HG02571 (cell line): ENCODE results near the gene DNAH8.

Experiments
- ATAC-seq: cut with Tn5 transposase; IDR thresholded peaks from one replicate; pipeline ENCODE4 v1.9.1; 2021; ENCODE audit warnings: mild to moderate bottlenecking, moderate library complexity; ENCODE audit not compliant: unreplicated experiment

DNAH8 gene

DNA sequence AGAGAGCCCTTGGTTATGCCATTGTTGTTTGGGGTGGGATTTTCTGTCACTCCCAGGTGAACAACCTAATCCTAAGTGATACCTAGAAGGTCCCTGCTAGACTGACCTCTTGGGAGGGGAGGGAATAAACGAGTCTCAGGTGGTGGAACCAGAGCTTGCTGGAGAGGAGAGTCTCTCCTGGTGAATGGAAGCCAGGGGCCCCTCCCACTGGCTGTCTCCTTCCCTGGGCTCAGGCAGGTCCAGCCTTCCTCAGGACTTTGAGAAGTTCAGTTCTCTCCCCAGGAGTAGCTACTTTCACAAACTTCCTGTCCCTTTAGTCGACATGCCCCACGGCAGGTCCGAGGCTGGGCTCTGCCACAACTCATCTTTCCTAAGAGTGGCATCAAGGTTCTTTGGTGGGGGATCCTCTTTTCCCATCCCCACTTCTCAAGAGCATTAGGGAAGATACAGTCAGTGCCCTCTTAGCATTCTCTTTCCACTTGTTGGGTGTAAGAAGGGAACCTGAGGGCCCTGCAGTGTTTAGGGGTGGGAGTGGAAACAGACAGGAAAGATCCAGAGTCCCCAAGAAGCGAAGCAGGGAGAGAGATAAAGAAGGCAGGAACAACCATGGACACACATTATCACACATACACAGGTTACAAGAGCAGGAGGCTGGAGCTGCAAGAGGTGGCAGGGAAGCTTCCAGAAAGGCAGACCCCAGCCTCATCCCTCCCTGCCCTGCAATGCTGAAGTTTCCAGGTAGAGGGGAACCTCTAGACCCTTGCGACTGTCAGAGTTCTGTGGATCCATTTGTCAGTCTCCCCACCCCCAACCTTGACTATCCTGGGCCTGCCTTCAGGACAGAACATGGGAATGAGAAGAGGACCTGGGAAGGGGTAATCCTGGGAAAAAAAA, 332.6 kb downstream of the DNAH8 start:
- no peak for ATAC-seq

DNA sequence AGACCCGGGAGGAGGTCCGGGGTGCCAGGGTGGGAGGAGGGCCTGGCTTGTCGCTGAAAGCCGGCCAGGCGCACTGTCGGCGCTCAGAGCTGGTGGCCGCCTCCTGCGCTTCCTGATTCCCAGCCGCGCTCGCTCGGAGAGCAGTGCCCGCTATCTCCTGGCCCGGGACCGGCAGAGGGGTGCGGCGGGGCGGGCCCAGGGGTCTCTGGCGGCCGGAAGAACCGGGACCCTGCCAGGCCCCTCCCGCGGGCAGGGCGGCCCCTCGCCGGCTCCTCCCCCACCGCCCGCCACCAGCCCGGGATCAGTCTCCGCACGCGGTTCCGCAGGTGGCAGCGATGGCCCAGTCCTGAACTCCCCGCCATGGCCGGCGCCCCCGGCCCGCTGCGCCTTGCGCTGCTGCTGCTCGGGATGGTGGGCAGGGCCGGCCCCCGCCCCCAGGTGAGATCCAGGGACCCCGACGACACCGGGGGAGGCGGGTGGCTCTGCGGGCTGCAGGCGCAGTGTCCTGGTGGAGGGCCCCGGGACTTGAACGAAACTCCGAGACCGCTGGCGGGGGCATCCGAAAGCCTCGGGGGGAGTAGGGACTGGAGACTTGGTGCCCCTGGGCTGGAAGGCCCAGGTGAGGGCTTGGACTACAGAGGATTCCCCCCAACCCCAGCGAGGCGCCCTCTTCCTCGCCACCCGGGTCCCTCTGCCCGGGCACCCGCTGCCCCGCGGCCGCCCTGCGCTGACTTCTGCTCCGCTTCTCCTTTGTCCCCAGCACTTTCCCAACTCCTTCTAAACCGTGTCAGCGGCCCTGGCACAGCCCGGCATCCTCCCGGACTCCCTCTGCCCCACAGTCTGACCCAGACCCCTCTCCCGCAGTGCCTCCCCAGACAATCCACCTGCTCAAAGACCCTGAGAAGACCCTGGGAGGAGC, 333.6 kb downstream of the DNAH8 start, which contains the start of gene GLP1R:
Gene GLP1R (plus strand): TSS at position 301 of the 919 bp plus-strand sequence. CDS start 60 bp downstream, at position 361.
- ATAC-seq = no peak

DNA sequence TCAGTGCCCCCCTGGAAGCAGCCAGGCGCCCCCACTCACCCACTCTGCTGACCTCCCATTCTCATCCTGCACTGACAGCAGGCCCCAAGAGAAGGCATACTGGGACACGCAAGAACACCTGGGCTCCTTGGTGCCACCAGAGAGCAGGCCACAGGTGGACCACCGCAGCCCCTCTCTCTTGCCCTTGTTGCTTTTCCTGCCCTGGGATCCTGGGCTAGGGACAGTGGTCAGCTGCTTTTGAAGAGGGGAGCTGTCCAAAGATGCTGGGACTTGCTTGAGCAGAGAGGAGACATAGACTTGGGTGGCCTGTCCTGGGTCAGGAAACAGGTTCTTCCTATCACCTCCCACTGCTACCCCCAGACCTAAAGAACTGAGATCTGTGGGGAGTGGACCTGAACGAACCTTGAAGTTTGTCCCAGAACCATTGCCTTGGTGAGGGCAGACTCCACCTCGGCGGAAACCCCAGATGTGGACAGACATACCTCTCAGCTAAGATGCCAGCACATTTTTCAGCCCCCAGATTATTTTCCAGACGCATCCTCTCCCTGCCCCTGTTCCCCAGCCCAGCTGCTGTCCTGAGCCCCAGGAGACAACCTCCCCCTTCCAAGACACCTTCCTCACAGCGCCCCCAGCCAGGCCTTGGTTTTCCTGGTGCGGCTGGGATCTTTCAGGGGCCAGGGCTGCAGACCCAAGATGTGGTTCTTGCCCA, 334.6 kb downstream of the DNAH8 start:
- ATAC-seq = no peak

DNA sequence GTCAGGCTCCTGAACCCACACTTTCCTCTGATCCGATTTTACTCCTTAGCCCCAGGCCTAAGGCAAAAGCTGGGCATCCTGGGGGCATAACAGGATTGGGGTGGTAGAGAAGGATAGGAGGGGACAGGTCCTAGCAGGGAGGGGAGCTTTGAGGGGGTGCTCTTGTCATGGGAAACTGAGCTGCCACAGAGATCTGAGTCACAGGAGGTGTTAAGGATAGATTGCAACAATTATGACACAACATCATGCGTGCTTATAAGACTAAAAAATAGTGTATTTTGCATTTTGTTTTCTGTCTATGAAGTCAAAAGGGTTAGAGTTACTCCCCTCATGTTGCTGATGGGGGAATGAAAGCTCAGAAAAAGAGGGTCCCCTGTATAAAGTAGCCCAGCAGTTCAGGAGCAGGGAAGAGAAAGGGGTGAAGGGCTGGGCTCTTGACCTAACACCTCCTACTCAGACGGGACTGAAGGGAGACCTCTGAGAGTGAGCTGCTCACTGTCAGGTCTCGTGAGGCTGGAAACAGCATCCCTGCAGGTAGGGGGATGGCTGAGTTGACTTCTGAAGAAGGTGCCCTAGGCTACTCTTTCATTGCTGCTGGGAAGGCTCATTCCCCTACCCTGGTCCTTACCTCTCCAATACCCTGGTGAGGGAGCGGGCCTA, 335.5 kb downstream of the DNAH8 start:
- no peak for ATAC-seq

DNA sequence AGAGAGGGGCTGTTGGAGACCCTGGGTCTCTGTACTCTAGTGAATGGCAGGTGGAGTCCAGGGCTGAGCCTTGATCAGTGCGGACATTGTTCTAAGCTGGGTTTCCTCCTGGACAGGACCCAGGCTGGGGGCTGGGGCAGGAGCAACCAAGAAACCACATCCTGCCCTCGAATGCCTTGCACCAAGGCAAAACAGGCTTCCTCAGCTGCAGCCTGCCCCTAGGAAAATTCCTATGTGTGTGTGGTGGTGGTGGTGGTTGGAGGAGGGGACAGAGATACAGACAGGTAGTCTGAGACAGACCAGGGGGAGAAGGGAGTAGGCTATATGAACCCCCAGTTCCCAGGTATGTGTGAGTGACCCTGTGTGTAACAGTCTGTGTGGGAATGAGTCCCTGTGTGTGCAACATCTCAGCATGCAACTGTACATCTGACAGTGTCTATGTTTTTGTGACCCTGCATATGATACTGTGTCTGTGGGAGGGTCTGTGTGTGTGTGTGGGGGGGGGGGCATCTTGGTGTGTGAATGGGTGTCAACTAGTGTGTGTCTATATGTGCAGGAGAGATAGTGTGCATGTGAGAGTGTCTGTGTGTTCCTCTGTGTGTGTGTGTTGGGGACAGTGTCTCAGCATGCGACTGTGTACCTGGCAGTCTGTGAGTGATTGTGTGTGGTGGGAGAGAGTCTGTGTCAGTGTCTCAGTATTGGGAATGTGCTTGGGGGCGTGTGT, 336.4 kb downstream of the DNAH8 start:
- no peak for ATAC-seq

DNA sequence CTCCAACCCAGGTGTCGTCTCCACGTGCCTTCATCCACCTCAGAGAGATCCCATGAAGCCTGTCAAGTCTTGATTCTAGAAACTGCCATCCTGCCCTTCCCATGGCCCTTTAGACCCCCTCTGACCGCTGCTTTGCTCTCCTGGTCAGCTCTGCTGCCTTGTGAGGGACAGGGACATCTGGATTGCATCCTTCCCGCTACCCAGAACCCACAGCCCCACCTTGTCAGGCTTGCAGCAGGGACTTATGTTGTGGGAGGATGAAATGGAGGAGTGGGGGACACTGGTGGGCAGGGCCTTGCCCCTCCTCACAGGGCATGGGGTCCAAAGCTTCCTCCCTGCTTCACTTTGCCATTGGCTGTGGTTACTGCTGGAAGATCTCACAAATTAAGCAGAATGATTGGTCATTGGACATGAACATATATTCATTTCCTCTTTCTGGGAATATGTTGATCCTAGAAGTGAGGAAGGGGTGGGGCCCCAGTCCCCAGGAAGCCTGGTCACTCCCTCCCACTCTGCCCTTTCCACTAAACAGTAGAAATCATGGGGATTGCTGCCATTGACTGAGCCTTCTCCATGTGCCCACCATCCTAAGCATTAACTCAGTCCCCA, 338.0 kb downstream of the DNAH8 start:
- no peak for ATAC-seq

DNA sequence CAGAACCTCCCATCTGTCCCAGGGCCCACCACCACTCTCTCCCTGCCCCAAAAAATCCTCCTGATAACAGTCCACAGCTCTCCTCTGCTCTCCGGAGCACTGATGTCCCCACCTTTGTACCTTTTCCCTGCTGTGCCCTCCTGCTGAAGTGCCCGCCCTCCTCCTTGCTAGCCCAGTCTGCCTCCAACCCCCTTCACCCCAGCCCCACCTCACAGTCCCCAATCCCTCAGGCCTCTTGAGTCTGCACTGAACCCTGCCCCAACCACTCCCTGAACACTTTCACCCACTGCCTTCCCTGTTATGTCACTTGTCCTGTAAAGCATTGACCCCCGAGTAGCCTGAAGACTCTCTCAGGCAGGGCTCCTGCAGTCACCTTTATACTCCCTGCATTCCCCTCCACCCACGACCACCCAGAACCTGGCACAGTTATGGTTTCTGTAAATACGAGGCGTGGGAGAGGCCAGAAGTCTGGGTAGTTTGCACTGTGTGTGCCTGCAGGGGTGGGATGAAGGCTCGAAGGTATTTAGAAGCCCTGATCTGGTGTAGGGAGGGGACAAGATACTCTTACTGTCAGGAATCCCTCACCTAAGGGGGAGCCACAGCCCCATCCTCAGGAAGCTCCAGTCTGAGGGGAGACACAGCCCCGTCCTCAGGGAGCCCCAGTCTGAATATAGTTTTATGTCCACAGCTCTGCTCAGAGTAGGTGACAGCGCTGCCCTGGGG, 338.9 kb downstream of the DNAH8 start:
- ATAC-seq = no peak

DNA sequence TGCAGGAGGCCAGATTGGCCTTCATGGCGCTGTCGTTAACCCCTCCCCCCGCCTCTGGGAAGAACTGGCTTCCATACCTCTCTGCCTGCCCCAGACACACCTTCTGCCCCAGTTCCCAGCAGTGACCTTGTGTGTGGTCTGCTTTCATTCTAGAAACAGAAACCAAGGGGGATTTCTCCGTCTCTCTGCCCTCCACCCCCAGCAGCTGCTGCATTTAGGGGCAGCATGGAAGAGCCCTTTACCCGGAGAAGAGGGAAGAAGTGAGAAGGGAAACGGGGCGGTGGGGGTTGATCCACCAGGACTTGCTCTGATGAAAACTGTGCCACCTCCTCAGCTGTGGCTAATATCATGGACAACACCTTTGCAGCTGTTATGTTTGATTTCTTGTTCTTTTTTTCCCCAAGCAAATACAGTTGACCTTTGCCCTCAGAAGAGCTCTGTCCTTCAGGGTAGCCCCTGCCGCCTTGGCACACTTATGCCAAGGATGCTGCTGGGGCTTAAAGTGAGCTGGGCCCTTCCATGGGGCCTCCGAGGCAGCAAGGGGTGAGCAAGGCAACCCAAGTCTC, 339.5 kb downstream of the DNAH8 start:
- no peak for ATAC-seq

DNA sequence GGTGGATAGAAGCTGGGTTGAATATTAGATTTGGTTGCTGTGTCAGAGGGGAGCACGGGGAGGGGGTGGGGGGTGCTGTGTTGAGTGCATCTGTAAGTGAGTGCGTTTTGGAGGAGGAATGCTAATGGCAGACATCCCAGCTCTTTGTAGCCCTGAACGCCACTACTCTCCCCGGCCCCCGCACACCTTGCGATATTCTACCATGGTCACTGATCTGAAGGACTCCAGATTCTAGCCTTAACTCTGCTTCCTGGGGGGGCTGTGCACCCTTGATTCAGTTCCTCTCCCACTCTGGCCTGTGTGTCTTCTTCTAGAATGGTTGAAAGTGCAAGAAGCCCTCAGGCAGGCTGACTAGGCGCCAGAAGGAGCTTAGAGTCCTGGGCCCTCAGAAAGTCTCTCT, 340.6 kb downstream of the DNAH8 start:
- ATAC-seq = no peak

DNA sequence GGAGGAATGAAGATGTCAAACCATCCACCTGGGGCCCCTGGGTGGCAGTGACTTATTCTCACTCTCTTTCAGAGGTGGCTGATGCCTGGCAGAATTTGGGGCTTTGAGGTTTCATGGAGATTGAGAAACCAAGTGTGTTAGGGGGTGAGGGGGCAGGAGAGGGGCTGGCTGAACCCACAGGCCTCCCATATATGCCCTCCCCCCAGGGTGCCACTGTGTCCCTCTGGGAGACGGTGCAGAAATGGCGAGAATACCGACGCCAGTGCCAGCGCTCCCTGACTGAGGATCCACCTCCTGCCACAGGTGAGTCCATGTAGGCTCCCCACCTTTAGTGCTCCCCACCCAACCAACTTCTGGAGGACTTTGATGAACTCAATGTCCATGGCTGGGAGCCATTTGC, 341.1 kb downstream of the DNAH8 start:
- no peak for ATAC-seq

DNA sequence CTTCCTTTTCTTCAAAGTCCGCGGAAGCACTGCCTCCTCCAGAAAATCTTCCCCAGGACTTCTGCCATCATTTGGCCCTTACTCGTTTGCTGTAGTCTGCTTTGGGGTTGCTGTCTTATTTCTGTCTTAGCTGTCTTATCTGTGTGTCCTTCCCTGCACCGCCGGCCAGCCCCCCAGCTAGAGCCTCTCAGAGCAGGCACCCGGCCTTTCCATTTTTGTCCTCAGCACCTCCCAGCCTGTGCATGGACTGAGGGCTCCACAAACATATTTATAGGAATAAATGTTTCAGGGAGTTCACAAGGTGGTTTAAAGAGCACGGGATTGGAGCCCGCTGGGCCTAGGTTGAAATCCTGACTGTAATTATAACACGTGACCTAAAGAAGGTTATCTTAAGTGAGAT, 341.6 kb downstream of the DNAH8 start:
- ATAC-seq = no peak

DNA sequence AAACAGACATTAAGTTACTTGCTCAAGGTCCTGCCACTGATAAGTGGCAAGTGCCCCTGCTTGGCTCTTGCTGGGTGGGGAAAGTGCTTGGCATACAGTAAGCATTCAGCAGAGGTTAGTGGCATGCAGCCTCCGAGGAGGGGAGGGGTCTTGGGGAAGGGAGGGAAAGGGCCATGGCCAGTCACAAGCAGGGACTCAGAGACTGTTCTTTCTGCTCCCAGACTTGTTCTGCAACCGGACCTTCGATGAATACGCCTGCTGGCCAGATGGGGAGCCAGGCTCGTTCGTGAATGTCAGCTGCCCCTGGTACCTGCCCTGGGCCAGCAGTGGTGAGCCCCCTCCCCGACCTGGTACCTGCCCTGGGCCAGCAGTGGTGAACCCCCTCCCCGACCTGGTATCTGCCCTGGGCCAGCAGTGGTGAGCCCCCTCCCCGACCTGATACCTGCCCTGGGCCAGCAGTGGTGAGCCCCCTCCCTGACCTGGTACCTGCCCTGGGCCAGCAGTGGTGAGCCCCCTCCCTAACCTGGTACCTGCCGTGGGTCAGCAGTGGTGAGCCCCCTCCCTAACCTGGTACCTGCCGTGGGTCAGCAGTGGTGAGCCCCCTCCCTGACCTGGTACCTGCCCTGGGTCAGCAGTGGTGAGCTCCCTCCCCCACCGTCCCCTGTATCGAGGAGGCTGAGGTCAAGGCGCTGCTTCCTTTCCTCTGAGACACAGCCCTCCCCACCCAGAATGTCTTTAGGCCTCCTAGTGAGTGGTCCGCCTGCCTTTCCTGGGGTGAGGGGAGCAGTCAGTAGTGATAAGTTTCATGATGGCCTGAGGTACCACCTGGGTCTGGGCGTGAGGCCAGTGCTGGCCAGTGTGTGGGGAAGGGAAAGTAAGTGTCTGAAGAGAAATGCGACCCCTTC, 342.4 kb downstream of the DNAH8 start:
- no peak for ATAC-seq

DNA sequence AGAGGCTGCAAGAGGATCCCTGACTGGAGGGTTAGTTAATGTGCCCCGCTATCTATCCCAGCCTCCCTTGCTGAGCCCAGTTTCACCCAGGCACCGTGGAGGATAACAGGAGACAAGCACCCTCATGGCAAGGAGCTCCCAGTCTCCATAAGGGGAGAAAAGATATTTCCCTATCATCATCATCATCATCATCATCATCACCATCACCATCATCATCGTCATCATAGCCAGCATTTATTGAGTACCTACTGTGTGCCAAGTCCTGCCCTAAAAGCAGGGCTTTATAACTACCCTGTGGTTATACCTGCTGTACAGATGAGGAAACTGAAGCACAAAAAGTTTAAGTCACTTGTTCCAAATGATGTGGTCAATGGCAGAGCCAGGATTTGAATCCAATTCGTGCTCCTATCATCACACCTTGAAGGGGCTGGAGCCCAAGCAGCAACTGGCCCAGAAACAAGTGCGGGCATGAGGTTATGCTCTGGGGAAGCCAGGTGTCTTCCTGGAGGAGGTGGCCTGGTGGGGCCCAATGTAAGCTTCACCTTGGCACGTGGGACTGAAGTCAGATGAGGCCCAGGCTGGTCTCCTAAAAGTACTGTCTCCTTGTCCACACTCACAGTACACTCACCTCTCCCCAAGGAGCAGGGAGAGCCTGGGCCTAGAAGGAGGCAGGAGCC, 343.5 kb downstream of the DNAH8 start:
- ATAC-seq = no peak

DNA sequence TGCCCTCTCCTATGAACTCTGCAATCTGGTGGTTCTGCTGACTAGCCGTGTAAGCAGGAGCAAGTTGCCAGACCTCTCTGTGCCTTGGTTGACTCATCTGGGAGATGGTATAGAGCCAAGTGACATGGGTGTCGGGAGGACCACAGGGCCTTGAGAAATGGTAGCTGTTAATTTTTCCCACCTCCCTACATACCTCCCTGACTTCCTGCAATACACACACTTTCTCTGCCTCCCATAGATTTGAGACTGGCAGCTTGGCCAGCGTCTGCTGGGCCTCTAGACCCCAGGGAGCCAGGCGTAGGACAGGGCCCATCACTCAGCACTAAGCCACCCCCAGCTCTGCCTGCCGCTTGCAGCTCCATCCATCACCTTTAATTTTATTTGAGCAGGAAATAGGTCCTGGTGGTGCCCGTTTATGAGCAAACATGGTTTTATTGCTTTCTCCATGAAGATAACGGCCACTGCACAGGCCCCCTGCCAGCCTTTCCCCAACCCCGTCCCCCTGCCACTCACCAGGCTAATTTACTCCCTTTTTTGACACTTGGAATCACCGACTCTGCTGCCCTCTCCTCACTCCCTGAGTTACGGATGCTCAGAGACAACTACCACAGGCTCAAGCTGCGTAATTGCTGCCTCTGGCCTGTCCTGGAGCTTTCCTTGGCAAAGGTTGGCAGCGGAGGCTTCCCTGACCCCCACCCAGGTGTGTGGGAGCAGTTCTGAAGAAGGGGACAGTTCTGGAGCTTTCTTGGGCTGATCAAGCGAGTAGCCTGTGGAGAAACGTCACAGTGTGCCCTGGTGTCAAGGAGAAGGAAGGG, 344.6 kb downstream of the DNAH8 start:
- no peak for ATAC-seq

DNA sequence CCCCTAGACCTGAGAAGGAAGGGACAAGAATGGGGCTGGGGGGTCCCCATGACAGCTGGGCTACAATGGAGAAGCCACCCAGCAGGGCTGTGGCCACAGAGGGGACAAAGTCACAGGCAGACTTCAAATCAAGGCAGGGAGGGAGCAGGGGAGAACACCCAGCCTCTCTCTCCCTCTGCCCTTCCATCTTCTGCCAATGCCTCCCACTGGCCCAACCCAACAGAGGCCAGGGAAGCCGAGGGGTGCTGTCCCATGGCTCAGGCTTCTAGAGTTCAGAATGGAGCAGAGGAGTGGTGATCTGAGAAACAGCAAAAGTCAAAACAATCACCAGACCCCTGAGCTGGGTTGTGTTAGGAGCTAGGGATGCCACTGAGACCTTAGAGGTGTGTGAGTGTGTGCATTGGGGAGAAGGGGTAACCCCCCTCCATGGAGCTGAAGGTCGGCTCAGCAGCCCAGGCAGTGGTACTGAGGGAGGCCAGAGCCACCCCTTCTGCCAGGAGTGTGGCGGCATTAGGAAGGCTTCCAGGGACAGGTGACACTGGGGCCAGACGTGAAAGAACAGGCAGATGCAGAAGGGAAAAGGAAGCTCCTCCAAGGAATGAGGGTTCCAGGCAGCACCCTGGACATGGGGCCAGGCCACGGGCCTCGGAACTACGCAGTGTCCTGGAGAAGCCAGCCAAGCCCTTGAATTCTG, 345.5 kb downstream of the DNAH8 start:
- ATAC-seq = no peak
